CD4-positive, alpha-beta T cell treated with Interleukin-6 for 4 hours (primary cell): ENCODE data around the gene EXD3.
"Not testable (repeated sequence)": the region's sequence is repeated elsewhere in the genome, so short reads cannot be mapped to it uniquely, and the experiment has no call there.

Source experiments
- DNase-seq: peaks from one replicate; pipeline ENCODE4 v3.0.0-alpha.2; 2020; ENCODE audit warnings: mixed read lengths

Gene EXD3

DNA sequence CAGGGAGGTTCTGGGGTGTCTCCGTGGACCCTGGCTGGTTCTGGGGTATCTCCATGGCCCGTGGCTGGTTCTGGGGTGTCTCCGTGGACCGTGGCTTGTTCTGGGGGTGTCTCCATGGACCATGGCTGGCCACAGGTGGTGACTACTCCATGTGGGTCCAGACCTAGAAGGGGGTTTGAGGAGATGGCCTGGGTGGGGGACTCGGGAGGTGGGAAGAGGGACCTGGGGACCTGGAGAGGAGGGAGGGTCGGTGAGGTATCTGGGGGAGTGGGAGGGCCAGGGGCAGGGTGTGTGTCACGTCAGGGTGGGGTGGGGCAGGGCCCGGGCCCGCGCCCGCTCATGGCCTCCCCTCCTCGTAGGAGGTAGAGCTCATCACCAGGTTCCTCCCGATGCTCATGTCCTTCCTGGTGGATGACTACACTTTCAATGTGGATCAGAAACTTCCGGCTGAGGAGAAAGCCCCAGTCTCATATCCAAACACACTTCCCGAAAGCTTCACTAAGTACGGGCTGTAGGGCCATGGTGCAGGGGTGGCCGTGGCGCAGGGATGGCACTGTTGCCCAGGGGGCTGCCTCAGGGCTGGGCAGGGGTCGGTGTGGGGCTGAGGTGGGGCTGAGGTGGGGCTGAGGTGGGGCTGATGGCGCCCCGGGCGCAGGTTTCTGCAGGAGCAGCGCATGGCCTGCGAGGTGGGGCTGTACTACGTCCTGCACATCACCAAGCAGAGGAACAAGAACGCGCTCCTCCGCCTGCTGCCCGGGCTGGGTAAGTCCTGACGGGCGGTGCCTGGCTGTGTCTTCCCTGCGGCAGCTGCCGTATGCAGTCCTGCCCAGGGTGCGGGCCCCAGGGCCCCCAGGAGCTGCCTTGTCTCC is 156.1 kb downstream of the EXD3 start:
- no peak for DNase-seq

DNA sequence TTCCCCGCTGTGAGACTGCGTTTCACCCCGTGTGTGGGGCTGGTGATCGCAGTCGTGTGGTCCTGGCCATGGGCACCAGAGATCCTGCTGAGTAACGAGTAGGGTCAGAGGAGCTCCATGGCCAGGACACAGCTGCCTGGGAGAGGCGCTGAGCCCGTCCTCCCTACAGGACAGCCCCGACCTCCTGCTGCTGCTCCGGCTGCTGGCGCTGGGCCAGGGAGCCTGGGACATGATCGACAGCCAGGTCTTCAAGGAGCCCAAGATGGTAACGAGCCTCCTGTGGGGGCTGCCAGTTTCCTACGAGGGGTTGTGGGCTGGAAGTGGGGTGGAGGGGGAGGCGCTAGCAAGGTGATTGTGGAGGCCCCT is 156.8 kb downstream of the EXD3 start:
- DNase-seq = no peak

DNA sequence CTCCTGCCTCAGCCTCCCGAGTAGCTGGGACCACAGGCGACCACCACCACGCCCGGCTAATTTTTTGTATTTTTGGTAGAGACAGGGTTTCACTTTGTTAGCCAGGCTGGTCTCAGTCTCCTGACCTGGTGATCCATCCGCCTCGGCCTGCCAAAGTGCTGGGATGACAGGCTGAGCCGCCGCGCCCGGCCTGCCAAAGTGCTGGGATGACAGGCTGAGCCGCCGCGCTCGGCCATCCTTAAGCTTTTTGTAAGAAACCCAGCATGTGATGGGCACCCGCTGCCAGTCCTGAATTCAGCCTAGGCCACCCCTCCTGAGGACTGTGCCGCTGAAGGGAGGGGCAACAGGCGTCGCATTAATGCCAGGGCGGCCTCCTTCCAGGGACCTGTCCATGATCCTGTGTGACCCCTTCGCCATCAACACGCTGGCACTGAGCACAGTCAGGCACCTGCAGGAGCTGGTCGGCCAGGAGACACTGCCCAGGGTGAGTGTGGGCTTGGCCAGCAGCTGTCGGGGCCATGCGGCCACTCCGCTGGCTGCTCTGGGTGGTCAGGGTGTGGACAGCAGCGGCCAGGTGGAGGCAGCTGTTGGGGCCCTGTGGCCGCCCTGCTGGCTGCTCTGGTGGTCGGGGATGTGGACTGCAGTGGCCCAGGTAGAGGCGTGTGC is 157.3 kb downstream of the EXD3 start:
- DNase-seq = no peak

DNA sequence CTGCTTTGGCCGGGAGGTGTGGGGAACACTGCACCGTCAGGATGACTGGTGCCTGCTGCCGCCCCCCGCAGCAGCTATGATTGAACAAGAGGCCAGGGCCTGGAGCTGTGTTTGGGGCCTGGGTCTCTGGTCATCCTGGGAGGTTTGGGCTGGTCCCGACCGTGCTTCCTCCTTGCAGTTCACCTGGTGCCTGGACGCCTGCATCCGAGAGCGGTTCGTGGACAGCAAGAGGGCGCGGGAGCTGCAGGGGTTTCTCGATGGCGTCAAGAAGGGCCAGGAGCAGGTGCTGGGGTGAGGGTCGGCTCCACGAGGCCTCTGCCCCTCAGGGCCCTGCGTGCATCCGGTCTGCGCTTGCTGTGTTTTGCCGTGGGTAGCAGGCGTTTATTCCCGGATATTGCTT is 158.9 kb downstream of the EXD3 start:
- DNase-seq = no peak

DNA sequence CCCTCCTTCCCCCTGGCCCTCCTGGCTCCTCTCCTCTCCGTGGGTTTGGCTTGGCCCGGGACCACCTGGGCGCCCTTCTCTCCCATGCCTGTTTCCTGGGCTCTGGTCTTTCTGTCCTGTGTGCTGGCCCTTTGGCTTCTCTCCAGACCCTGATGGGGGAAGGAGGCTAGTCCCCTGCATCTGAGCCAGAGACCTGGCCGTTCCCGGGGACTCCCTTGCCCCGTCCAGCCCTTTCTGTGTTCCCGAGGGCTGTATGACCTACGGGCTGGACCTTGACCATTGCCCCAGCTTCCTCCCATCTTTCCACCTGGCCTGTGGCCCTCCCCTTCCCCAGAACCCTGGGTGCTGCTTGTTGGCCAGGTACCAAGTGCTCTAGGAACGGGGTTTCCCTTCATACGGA is 159.5 kb downstream of the EXD3 start:
- no peak for DNase-seq

DNA sequence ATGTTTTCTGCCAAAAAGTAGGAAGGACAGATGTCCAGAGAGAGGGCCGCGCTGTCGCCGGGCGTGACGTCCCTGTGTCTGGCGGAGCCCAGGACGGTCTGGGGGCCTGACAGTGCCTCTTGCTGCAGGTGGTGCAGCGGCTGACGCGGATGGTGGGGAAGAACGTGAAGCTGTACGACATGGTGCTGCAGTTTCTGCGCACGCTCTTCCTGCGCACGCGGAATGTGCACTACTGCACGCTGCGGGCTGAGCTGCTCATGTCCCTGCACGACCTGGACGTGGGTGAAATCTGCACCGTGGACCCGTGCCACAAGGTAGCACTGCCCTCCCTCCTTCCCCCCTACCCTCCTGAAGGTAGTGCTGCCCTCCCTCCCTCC is 160.1 kb downstream of the EXD3 start:
- DNase-seq = no peak

DNA sequence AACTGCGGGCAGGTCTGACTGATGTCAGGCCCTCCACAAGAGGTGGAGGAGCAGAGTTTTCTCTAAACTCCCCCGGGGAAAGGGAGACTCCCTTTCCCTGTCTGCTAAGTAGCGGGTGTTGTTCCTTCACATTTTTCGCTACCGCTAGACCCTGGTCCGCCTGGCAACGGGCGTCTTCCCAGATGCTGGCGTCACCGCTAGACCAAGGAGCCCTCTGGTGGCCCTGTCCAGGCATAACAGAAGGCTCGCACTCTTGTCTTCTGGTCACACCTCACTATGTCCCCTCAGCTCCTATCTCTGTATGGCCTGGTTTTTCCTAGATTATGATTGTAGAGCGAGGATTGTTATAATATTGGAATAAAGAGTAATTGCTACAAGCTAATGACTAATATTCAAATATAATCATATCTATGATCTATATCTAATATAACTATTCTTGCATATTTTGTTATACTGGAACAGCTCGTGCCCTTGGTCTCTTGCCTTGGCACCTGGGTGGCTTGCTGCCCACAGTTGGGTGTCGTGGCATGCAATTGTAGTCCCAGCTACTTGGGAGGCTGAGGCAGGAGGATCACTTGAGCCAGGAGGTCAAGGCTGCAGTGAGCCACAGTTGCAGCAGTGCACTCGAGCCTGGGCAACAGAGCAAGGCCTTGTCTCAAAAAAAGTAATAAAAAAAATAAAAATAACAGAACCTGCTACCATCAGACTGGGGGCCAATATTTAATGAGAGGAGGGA is 160.6 kb downstream of the EXD3 start:
- DNase-seq = not testable (repeated sequence)
